Measurements from ENCODE around the gene CENPB.
A peak's percentile ranks its signal among the peaks of the same experiment; 100 is the strongest.

DNA sequence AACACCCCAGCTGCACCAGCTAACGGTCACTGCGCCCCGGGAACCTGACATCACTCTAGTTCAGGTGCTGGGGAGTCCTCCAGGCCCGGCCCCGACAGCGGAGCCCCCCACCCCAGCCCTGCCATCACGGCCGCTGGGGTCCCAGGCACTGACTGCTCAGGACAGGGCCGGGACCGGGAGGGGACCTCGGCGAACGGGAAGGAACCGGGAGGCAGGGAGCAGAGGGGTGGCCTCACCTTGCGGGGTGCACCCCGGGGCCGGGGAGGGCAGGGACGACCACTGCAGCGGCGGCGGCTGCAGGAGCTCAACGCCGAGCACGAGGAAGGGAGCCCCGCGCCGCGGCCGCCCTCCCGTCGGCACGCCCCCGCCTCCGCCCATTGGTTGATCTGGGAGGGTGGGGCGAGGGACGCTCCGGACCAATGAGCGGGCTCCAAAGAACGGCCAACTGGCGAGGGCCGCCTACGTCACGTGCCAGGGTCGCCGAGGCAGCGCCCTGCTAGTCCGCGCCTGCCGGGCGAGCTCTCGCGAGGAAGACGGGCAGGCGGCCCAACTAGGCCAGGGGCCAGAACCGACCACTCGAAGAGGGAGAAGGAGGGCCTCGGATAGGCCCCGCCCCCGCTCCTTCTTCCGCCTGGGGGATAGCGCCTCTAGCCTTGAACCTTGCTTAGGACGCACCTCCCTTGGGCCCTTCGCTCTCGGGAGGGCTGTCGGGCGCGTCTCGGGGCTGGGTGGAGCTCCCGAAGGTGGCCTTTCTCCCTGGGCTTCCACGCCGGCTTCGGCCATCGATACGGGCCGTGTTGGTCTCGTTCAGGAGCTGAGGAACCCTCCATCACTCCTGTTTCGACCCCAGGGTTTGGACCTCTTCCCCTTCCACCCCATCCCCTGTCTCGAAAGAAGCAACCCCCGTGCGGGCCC, 18.9 kb downstream of the CENPB start, which contains the start of gene ADISSP:
- TF ChIP-seq EZH2 (IDR thresholded peaks at IDR 0.05) (no peak), POLR2AphosphoS5 (IDR thresholded peaks at IDR 0.05; ENCODE audit: borderline replicate concordance, low read depth, low read length) (peak; percentile 87), FOXP2 (optimal IDR thresholded peaks at IDR 0.05; ENCODE audit: control extremely low read depth, extremely low read length, insufficient read depth) (no peak)
